HTERT RPE-1 (cell line): ENCODE results near the gene SPEM1.

ENCODE experiments used
- in situ Hi-C: fragments of 300-500 bp; cut with MboI; formaldehyde crosslinking; loops from 4 replicates; pipeline ENCODE4 v1.14.3; 2020; ENCODE audit warnings: low sequenced_read_pairs

The SPEM1 gene

DNA sequence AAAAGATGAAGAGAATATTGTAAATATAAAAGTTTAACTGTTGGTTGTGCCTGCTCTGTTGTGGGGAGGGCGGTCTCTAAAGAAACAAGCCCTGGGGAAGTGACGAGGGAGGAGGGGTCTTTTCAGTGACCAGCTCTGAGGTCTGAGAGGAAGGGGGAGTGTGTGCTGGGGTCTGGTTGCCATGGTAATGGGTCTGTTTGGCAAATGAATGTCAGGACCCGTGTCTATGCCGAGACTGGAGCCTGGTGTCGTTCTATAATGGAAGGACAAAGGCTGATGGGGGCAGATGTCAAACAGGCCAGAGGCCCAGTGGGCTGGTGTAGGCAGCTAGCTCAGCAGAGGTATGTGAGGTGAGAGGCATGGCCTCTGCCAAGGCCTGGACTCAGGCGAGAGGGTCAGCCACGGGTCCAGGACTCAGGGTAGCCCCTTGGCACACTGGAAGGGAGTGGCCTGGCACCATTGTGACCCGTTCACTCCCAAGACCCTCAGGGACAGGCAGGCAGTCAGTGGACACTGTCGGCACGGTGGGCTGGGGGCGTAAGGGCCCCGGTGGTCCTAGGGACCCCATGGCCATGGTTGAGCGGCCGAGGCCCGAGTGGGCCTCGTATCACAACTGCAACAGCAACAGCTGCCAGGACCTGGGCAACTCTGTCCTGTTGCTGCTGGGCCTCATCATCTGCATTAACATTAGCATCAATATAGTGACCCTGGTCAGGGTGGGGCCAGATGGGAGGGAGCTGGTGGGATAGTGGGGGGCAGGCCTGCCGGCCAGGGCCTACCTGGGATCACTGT, at the start of gene SPEM1:
Gene SPEM1, plus strand, starts transcription at position 506 of the 792 bp plus-strand sequence. Its CDS starts 61 bp downstream, at position 567.
- in situ Hi-C loops = no loop called here

DNA sequence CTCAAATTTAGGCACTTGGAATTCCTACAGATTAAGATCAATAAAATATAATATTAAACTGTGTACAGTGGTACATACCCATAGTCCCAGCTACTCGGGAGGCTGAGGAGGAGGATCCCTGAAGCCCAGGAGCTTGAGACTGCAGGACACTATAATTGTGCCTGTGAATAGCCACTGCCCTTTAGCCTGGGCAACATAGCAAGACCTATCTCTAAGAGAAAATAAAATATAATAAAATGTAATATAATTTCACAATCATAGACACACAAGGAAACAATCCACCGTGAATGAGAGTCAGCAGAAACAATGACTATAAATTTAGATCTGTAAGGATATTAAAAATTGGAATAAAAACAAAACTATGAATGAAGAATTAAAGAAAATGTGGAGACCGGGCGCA, 49.3 kb upstream of the SPEM1 start:
- in situ Hi-C loops = no loop called here

DNA sequence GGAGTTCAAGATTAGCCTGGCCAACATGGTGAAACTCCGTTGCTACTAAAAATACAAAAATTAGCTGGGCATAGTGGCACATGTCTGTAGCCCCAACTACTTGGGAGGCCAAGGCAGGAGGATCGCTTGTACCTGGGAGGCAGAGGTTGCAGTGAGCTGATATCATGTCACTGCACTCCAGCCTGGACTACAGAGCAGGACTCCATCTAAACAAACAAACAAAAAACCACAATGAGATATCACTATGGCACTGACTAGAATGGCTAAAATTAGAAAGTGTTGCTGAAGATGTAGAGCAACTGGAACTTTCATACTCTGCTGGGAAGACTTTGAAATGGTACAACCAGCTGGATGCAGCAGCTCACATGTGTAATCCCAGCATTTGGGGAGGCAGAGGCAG, 45.8 kb upstream of the SPEM1 start:
- in situ Hi-C loops = no loop called here

DNA sequence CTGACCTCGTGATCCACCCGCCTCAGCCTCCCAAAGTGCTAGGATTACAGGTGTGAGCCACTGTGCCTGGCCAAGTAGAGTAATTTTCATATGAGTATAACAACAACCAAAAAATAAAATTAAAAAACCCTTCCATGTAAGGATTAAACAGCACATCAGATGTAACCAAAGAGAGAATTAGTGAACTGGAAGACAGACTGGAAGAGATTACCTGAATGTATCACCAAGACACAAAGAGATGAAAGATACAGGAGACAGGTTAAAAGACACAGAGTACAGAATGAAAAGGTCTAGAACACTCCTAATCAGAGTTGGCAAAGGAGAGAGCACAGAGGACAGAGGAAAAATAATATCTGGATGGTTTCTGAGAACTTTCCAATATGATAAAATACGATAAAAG, 41.0 kb upstream of the SPEM1 start:
- in situ Hi-C loops = no loop called here

DNA sequence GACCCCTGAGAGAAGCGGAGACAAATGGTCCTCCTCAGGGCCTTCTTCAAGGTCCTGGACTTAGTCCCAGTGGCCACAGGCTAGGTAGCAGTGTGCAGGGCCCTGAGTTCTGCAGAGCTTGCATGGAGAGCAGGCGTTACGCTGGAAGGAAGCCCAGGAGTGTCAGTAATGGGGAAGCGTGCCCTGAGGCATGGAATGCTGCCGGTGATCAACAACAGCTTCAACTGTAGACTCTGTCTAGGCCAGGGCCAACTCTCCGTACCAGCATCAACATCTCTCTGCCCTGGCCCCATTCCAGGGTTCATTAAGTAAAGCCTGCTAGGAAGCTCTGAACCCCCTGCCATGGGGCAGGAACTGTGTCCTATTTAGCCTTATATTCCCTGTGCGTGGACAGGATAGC, 39.8 kb upstream of the SPEM1 start:
- in situ Hi-C loops = no loop called here

GRCh38 chr17:7380855-7381683, 39.1 kb upstream of the SPEM1 start, which contains the start of gene TNK1:
TNK1 (plus strand) TSS chr17:7381089; CDS start chr17:7382927, 1,838 bp downstream.
- in situ Hi-C loops = no loop called here

DNA sequence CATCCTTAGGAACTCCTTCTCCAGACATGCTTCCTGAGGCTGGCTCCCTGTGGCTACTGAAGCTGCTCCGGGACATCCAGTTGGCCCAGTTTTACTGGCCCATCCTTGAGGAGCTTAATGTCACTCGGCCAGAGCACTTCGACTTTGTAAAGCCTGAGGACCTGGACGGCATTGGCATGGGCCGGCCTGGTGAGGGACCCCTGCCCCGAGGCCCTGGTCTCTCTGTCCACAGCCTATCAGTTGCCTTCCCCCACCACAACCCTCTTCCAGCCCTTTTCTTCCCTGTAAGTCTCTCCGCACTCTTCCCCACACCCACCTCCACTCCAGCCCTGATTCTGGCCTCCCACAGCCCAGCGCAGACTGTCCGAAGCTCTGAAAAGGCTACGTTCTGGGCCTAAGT, 37.2 kb upstream of the SPEM1 start:
- in situ Hi-C loops = no loop called here

DNA sequence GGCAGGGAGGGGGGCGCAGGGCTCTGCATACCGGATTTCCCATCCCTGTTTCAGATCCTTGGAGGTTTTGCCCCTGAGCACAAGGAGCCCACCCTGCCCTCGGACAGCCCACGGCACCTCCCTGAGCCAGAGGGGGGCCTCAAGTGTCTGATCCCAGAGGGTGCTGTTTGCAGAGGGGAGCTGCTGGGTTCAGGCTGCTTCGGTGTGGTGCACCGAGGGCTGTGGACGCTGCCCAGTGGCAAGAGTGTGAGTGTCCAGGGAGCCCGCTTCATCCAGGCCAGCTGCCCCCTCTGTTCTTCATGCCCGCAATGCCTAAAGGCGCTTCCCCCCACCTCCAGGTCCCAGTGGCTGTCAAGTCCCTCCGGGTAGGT, 36.8 kb upstream of the SPEM1 start:
- in situ Hi-C loops = no loop called here

- in situ Hi-C loops = no loop called here
Observed at GRCh38 chr17:7383742-7384488, 36.2 kb upstream of the SPEM1 start.

DNA sequence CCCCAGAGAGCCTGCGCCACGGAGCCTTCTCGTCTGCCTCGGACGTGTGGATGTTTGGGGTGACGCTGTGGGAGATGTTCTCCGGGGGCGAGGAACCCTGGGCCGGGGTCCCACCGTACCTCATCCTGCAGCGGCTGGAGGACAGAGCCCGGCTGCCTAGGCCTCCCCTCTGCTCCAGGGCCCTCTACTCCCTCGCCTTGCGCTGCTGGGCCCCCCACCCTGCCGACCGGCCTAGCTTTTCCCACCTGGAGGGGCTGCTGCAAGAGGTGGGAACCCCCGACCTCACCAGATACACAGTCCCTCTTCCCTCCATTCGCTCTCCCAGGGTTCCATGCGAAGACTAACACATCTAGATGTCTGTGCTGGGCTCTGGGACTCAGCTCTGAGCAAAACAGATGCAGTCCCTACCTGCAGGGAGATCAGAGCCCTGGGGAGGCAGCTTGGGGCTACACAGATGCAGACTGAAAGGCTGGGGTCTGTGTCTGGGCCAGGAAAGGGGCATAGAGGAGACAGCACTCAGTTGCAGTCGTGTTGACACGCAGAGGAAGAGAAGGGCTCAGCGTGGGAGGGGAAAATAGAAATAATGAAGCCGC, 35.5 kb upstream of the SPEM1 start:
- in situ Hi-C loops = no loop called here

DNA sequence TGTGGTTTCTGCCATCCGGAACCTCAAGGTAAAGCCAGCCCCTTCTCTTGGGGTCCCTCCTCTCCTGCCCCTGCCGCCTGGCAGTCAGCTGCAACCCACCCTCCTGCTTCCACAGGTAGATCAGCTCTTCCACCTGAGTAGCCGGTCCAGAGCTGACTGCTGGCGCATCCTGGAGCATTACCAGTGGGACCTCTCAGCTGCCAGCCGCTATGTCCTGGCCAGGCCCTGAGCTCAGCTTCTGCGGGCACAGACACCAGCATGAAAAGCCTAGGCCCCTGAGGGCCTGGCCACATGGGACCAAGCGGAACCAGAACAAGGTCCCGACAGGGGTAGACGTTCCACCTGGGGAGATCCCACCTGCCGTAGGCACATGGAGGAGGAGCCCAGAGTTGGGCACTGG, 31.3 kb upstream of the SPEM1 start:
- in situ Hi-C loops = no loop called here

GRCh38 chr17:7389924-7390910, 29.9 kb upstream of the SPEM1 start:
- in situ Hi-C loops = no loop called here

DNA sequence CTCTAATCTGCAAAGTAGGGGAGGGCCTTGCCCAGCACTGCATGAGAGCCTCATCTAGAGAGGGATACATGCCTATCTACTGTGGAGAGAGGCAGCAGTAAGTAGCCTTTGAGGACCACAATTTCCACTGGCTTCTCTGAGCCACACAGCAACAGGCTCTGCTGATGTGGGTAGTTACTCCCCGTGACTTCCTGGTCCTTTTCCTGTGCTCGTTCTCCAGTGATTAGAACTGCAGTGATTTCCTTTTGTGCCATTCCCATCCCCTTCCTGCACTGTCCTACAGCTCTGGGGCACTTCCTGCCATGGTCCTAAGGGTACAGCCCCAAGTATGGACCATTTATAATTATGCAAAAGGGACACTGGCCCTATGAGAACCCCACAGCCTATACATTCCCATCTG, 28.8 kb upstream of the SPEM1 start:
- in situ Hi-C loops = no loop called here

DNA sequence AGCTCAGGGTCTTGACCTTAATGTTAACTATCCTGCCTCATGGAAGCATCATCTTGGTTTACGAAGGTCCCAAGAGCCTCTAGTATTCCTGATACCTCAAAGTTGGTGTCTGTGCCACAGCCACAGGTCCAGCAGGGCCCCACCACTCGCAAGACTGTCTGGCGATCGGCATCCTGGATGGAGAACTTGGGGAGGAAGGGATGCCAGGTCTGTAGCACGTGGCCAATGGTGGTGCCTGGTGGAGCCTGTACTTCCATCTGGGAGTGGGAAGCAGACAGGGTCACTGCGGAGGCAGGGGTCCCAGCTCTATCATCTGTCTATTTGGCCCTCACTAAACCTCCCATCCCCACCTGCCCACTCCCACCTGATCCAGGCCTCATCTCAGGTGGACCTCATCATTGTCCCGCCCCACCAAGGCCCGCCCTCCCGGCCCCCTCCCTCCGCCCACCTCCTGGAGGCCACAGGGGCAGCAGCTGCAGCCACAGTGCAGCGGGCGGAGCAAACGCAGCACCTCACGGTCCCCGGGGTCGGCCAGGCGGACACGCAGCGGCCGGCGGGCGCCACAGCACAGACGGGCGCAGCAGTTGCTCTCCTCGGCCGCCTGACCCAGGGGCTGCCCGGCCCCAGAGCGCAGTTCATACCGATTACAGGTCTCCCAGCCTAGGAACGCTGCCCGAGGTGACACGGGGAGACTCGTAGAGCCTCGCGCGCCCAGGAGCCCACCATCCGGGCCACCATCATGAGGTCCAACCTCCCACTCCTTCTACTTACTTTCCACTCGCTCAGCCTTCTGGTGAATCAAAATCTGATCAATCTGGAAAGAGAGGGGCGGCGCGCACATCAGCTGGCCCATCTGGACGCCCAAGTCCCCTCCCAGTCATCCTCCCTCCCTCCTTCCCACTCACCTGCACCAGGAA, 27.2 kb upstream of the SPEM1 start:
- in situ Hi-C loops = no loop called here

- in situ Hi-C loops = no loop called here
Observed at GRCh38 chr17:7393613-7394451, 26.3 kb upstream of the SPEM1 start.

DNA sequence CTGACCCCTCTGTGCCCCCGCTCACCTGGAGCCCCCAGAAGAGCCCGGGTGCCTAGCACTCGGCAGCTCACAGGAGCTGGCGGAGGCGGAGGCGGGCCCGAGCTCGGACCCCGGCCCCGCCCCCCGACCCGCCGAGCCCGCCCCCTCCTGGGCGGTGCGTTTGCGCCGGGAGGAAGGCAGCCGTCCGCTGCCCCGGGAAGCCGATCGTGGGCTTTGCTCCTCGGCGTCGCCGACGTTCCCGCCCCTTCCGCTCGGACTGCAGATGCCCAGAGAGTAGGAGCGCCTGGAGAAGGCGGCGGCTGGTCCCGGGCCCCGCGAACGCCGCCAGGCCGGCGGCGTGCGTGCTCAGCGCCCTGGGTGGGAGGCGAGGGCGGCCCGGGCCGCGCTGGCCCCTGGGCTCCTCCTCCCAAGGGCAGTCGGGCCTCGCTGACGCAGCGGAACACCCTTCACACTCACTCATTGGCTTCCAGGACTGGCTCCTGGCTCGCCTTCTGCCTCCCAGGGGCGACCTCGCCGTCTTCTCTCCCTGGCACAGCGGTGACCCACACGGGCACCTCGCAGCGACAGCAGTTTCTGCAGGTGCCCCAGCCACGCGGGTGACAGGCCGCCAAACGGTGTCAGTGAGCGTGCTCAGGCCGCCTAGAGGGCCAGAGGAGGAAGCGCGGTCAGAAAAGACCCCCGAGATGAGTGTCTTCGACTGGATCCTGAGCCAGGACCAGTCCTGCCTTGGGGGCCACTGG, 25.5 kb upstream of the SPEM1 start, which contains the start of gene PLSCR3:
Gene PLSCR3, minus strand, starts transcription at position 74 of the 740 bp plus-strand sequence. CDS start 415 bp downstream, outside the sequence.
- in situ Hi-C loops = no loop called here

- in situ Hi-C loops = no loop called here
Observed at GRCh38 chr17:7396147-7396546, 24.0 kb upstream of the SPEM1 start.
